K562 (cell line): ENCODE results near the gene UBE2H. TPM values are rescaled to one million over a fixed set of nuclear protein-coding genes. Genes with fewer than 3 reads are reported as not detected.

Experiments
- ATF4 ChIP-seq: fragments of 450-650 bp; formaldehyde crosslinking; IDR thresholded peaks from 2 replicates; pipeline ENCODE4 v1.4.0; 2022; ENCODE audit warnings: mild to moderate bottlenecking, moderate library complexity
- CCAR2 ChIP-seq: fragments of 200-400 bp; formaldehyde crosslinking; IDR thresholded peaks from 2 replicates; pipeline ENCODE4 v1.6.1; 2017; ENCODE audit warnings: mild to moderate bottlenecking, low read depth, low read length
- CREB5 ChIP-seq: fragments of 250-450 bp; sonication (Bioruptor Pico); IDR thresholded peaks from 2 replicates; pipeline ENCODE4 v1.5.0; 2020; ENCODE audit warnings: mild to moderate bottlenecking
- FUS ChIP-seq: fragments of 200-400 bp; formaldehyde crosslinking; optimal IDR thresholded peaks from 2 replicates; pipeline ENCODE3; 2017; ENCODE audit warnings: low read depth, low read length
- HMG20B ChIP-seq: fragments of 250-450 bp; sonication (Bioruptor Pico); IDR thresholded peaks from 2 replicates; pipeline ENCODE4 v1.5.0; 2021; ENCODE audit warnings: mild to moderate bottlenecking
- RBM39 ChIP-seq: fragments of 200-400 bp; formaldehyde crosslinking; optimal IDR thresholded peaks from 2 replicates; pipeline ENCODE3; 2018; ENCODE audit warnings: low read depth, low read length
- RHOXF2B ChIP-seq: fragments of 250-450 bp; sonication (Bioruptor Pico); conservative IDR thresholded peaks from 2 replicates; pipeline ENCODE4 v1.5.1; 2021
- SIN3B ChIP-seq: fragments of 450-650 bp; IDR thresholded peaks from 2 replicates; pipeline ENCODE4 v1.6.1; 2017; ENCODE audit warnings: low read depth, mild to moderate bottlenecking, moderate library complexity
- TCFL5 ChIP-seq: fragments of 250-450 bp; sonication (Bioruptor Pico); conservative IDR thresholded peaks from 2 replicates; pipeline ENCODE4 v1.6.1; 2021; ENCODE audit warnings: mild to moderate bottlenecking, moderate library complexity, matching md5 sums
- THRA ChIP-seq: fragments of 450-650 bp; IDR thresholded peaks from 2 replicates; pipeline ENCODE4 v1.6.1; 2017; ENCODE audit warnings: mild to moderate bottlenecking, moderate library complexity
- ZBTB12 ChIP-seq: fragments of 250-450 bp; sonication (Bioruptor Pico); IDR thresholded peaks from 2 replicates; pipeline ENCODE4 v1.4.0; 2020
- ZBTB5 ChIP-seq: fragments of 450-650 bp; IDR thresholded peaks from 2 replicates; pipeline ENCODE4 v1.6.1; 2017; ENCODE audit warnings: antibody characterized with exemption
- ZFP30 ChIP-seq: fragments of 250-450 bp; sonication (Bioruptor Pico); IDR thresholded peaks from 2 replicates; pipeline ENCODE4 v1.8.0; 2022; ENCODE audit warnings: moderate library complexity, mild to moderate bottlenecking, inconsistent platforms, borderline replicate concordance
- ZNF239 ChIP-seq: fragments of 250-450 bp; sonication (Bioruptor Pico); IDR thresholded peaks from 2 replicates; pipeline ENCODE4 v1.4.0; 2020; ENCODE audit warnings: mild to moderate bottlenecking
- ZNF277 ChIP-seq: fragments of 250-450 bp; sonication (Bioruptor Pico); IDR thresholded peaks from 2 replicates; pipeline ENCODE4 v1.8.0; 2022; ENCODE audit warnings: inconsistent platforms, mild to moderate bottlenecking, moderate library complexity, borderline replicate concordance
- ZNF644 ChIP-seq: fragments of 200-800 bp; sonication (Bioruptor generic); IDR thresholded peaks from 2 replicates; pipeline ENCODE4 v1.6.1; 2016; ENCODE audit warnings: low read depth, missing genetic modification characterization, missing compliant biosample characterization
- ZNF655 ChIP-seq: fragments of 250-450 bp; sonication (Bioruptor Pico); IDR thresholded peaks from 2 replicates; pipeline ENCODE4 v1.5.0; 2021
- ZNF780A ChIP-seq: fragments of 250-450 bp; sonication (Bioruptor Pico); IDR thresholded peaks from 2 replicates; pipeline ENCODE4 v1.5.0; 2021; ENCODE audit warnings: mild to moderate bottlenecking
- polyA plus RNA-seq, 8 experiments: library from polyadenylated mRNA; depleted of rRNA in 4 of 8; stranded (reverse) in 5 of 8; unstranded in 3 of 8; fragments of >200 nt; fragmentation: Nextera tagmentation in 2 of 8; fragmentation: Illumina TruSeq in 1 of 8; extraction: Ambion mirVana in 2 of 8; extraction: Trizol in 1 of 8; gene quantifications; 2 replicates each; pipeline versions ENCODE4 v1.2.1 to v1.2.3, GENCODE V29; 2011 to 2014; ENCODE audit warnings: inconsistent platforms in 1 of 8, missing spikeins in 1 of 8
- total RNA-seq, 7 experiments: library from RNA; depleted of rRNA in 6 of 7; stranded (reverse); fragments of >200 nt in 6 of 7; fragmentation: Illumina TruSeq in 2 of 7; extraction: Trizol in 2 of 7; gene quantifications; 2 replicates each; pipeline versions ENCODE4 v1.2.1 to v1.2.3, GENCODE V29; 2011 to 2021; ENCODE audit warnings: low replicate concordance in 1 of 7

UBE2H gene
- total and polyA plus RNA-seq, 9 of the 15 experiments (the other 6 are each of a cell fraction or from before 2014, with no cell fraction given), result 6.3 to 33.0 (median 13.3) TPM

- TF ChIP-seq ZBTB12 (CRISPR knock-in tag), result no peak; the same call in 1 of the 2 replicates
- no peak for TF ChIP-seq CREB5
- no peak for TF ChIP-seq ZFP30
- TF ChIP-seq ZNF239 (CRISPR knock-in tag), result peak; percentile 52
- no peak for TF ChIP-seq FUS
- peak; percentile 85 for TF ChIP-seq ATF4 (CRISPR knock-in tag)
- peak; percentile 66; the same call in 1 of the 2 replicates for TF ChIP-seq RHOXF2B (CRISPR knock-in tag)
- TF ChIP-seq RBM39, result no peak
- TF ChIP-seq CCAR2, result peak; percentile 89; the same call in 1 of the 2 replicates
- TF ChIP-seq TCFL5, result no peak
- TF ChIP-seq ZNF780A (CRISPR knock-in tag), result no peak
- no peak for TF ChIP-seq ZNF277 (CRISPR knock-in tag)
- no peak for TF ChIP-seq ZNF655 (CRISPR knock-in tag)
- TF ChIP-seq SIN3B, result peak; percentile 17; the same call in 1 of the 2 replicates
- no peak for TF ChIP-seq ZBTB5
- no peak for TF ChIP-seq THRA
- TF ChIP-seq HMG20B (CRISPR knock-in tag), result no peak
- peak; percentile 98 for TF ChIP-seq ZNF644 (tag)
Measured at GRCh38 chr7:129958643-129959470, 6.1 kb upstream of the UBE2H start (continued).
